Measurements from ENCODE around the gene PPP2R5C. TPM values are rescaled to one million over a fixed set of nuclear protein-coding genes. Genes with fewer than 3 reads are reported as not detected.
"Not testable (repeated sequence)": the region's sequence is repeated elsewhere in the genome, so short reads cannot be mapped to it uniquely, and the experiment has no call there.

The PPP2R5C gene
- total RNA-seq, 4 donors from 2014 or later, result 73.7 to 90.5 (median 87.6) TPM

DNA sequence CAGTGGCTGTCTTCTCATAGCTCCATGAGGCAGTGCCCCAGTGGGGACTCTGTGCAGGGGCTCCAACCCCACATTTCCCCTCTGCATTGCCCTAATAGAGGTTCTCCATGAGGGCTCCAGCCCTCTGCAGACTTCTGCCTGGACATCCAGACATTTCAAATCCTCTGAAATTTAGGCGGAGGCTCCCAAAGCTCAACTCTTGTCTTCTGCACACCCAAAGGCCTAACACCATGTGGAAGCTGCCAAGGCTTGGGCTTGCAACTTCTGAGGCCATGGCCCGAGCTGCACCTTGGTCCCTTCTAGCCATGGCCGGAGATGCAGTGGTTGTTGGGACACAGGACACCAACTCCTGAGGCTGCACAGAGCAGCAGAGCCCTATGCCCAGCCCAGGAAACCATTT is 20.5 kb upstream of the PPP2R5C start:
- DNase-seq (ENCODE audit: low spot score) (no peak), ATAC-seq (ENCODE audit: low FRiP score) (no peak)
- TF ChIP-seq, protein P1, sequence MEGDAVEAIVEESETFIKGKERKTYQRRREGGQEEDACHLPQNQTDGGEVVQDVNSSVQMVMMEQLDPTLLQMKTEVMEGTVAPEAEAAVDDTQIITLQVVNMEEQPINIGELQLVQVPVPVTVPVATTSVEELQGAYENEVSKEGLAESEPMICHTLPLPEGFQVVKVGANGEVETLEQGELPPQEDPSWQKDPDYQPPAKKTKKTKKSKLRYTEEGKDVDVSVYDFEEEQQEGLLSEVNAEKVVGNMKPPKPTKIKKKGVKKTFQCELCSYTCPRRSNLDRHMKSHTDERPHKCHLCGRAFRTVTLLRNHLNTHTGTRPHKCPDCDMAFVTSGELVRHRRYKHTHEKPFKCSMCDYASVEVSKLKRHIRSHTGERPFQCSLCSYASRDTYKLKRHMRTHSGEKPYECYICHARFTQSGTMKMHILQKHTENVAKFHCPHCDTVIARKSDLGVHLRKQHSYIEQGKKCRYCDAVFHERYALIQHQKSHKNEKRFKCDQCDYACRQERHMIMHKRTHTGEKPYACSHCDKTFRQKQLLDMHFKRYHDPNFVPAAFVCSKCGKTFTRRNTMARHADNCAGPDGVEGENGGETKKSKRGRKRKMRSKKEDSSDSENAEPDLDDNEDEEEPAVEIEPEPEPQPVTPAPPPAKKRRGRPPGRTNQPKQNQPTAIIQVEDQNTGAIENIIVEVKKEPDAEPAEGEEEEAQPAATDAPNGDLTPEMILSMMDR (IDR thresholded peaks at IDR 0.05), result no peak

DNA sequence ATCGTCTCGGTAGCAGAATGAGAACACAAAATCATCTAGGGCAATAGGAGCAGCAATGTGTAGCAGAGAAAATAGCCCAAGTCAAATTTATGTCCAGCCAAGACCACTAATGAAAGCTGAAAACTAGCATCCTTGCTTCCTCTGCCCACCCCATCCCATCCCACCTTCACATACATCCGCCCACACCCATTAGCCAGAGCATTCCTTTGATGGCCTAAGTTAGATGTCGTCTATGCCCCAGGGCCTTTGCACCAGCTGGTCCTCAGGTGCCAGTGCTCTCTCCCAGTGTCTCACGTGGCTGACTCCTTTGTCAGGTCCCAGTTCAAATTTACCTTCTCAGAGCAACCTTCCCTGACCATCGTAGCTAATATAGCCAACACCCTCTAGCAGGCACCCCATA is 17.8 kb upstream of the PPP2R5C start:
- DNase-seq (ENCODE audit: low spot score) (no peak), ATAC-seq (ENCODE audit: low FRiP score) (no peak)
- TF ChIP-seq, protein P1 (IDR thresholded peaks at IDR 0.05), result no peak

DNA sequence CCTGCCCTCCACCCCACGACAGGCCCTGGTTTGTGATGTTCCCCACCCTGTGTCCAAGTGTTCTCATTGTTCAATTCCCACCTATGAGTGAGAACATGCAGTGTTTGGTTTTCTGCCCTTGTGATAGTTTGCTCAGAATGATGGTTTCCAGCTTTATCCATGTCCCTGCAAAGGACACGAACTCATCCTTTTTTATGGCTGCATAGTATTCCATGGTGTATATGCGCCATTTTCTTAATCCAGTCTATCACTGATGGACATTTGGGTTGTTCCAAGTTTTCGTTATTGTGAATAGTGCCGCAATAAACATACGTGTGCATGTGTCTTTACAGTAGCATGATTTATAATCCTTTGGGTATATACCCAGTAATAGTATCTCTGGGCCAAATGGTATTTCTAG is 17.1 kb upstream of the PPP2R5C start:
- not testable (repeated sequence) for ATAC-seq (ENCODE audit: low FRiP score); DNase-seq (ENCODE audit: low spot score)

DNA sequence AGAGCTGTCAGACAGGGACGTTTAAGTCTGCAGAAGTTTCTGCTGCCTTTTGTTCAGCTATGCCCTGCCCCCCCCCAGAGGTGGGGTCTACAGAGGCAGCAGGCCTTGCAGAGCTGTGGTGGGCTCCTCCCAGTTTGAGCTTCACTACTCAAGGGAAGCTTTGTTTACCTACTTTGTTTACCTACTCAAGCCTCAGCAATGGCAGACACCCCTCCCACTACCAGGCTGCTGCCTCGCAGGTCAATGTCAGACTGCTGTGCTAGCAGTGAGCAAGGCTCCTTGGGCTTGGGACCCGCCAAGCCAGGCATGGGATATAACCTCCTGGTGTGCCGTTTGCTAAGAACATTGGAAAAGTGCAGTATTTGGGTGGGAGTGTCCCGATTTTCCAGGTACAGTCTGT is 11.8 kb upstream of the PPP2R5C start:
- not testable (repeated sequence) for DNase-seq (ENCODE audit: low spot score); ATAC-seq (ENCODE audit: low FRiP score)

DNA sequence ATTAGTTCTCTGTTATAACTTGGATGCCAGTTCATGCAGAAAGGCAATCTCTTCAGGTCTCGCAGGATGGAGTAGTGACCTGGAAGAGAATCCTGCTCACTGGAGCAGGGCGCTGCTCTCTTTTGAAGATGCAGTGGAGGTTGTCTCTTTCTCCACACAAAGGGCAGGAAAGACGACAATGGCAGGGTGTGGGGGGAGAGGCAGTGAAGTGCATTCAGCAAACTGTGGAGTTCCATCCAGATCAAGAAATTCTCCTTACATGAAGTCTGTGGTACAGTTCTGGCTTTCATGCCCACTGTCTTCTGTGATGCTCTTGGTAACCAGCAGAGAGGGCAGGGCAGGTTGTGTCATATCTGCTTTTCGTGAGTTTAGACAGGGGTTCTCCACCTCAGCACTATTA is 6.6 kb upstream of the PPP2R5C start:
- DNase-seq (ENCODE audit: low spot score) (no peak), ATAC-seq (ENCODE audit: low FRiP score) (no peak)
- TF ChIP-seq, protein P1 (IDR thresholded peaks at IDR 0.05), result no peak

DNA sequence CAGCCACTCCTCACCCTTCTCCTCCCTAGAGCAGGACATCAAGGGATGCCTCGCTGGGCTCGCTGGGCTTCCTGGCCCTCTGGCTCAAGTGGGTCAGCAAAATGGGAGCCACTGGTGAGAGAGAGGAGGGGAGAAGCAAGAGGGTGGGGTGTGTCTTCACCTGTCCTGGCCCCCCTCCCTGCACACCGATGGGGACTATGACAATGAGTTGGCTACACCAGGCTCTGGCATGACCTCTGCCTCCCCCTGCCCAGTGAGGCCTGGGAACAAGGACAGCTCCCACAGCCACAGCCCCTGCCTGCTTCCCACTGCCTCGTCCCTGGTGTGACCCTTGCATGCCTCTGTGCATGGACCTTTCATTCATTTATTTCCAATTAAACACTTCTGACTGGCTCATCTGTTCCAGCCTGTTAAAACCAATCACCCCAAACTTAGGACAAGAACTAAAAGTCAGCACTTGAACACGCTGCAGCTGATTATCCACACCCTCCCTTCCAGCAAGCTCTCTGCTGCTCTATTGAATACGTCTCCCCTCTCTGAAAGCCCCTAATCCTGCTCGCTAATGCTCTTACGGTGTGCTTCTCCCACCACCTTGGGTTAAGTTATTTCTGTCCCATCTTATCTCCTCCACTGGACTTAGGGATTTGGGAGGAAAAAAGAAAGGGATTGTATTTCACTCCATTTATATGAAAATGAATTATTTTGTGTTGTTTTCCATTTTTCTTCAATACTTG is 5.8 kb upstream of the PPP2R5C start:
- ATAC-seq (ENCODE audit: low FRiP score), result no peak
- no peak for DNase-seq (ENCODE audit: low spot score)
- TF ChIP-seq, protein P1 (IDR thresholded peaks at IDR 0.05), result no peak

DNA sequence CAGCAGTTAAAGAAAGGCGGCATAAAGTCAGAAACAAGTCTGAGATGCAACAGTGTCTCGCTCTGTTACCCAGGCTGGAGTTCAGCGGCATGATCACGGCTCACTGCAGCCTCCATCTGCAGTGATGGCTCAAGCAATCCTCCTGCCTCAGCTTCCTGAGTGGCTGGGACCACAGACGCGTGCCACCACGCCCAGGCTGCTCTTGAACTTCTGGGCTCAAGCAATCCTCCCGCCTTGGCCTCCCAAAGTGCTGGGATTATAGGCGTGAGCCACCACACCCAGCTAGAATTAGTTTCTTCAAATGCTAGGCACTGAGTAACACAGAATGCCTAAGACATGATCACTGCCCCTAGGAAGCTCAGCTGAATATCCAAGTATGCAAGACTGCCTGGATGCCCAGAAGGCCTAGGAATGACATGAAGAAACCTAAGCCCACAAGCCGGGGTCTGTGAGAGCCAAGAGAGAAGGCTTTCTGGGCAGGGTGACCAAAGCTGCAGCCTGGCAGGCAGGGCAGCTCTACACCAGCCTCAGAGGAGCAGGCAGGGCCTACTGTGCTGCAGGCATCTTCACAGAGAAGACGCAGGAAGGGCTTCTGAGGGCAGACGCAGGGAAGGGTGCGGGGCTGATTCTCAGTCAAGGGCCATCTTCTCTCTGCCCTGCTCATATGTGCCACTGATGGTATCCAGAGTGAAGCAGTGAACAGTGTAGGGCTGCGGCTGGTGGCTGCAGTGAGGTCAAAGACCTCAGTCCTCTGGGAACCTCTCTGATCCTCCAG is 4.3 kb upstream of the PPP2R5C start:
- TF ChIP-seq, protein P1 (IDR thresholded peaks at IDR 0.05), result no peak
- no peak for DNase-seq (ENCODE audit: low spot score)
- ATAC-seq (ENCODE audit: low FRiP score), result no peak

DNA sequence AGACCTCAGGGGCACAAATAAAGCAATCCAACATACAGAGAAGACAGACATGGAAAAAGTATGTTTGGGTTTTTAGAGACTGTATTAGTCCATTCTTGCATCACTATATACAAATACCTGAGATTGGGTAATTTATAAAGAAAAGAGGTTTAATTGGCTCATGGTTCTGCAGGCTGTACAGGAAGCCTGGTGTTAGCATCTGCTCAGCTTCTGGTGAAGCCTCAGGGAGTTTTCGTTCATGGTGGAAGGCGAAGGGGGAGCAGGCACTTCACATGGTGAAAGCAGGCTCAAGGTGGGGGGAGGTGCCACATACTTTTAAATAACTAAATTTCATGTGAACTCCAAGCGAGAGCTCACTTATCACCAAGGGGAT is 3.7 kb upstream of the PPP2R5C start:
- DNase-seq (ENCODE audit: low spot score), result no peak
- TF ChIP-seq, protein P1 (IDR thresholded peaks at IDR 0.05), result no peak
- no peak for ATAC-seq (ENCODE audit: low FRiP score)

Data from omental fat pad (tissue), 4 donors.